Measurements from ENCODE around the gene GRM7.

DNA sequence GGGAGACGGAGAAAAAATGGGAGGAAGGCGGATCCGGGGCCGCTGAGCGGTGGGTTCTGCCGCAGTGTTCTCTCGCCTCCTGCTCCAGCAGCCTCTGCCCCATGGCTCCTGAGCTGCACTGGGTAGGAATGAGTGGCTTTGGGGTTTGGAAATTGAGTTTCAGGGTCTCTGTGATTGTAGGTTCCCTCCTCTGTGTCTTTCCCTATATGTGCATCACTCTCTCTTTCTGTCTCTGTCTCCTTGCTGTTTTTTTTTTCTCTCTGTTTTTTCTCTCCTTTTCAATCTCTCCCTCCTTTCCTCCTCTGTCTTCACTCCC, 1.9 kb downstream of the GRM7 start:
- TF ChIP-seq CTCF (IDR thresholded peaks at IDR 0.05): no peak
- TF ChIP-seq POLR2AphosphoS5 (IDR thresholded peaks at IDR 0.05): no peak
- no peak for TF ChIP-seq POLR2A (IDR thresholded peaks at IDR 0.05)
